Tibial artery (tissue), 4 donors: ENCODE results near the gene SDHA.
"Not testable (repeated sequence)": the region's sequence is repeated elsewhere in the genome, so short reads cannot be mapped to it uniquely, and the experiment has no call there.

Source experiments
- DNase-seq, 2 donors: peaks; one replicate each; pipeline ENCODE4 v3.0.0-alpha.2; 2019
- H3K27ac ChIP-seq, 2 donors: fragments of 200-600 bp; sonication (generic) in 1 of 2; 1 replicate in 1 of 2; 2 replicates in 1 of 2; pipeline ENCODE4 v1.5.1; 2018 to 2019; ENCODE audit warnings: mild to moderate bottlenecking in 1 of 2
- H3K27me3 ChIP-seq, 2 donors: fragments of 200-600 bp; sonication (generic) in 1 of 2; one replicate each; pipeline versions ENCODE4 v1.5.1 to v1.6.0; 2016 to 2019
- H3K36me3 ChIP-seq, 3 donors: fragments of 200-600 bp; sonication (generic) in 2 of 3; one replicate each; pipeline ENCODE4 v1.5.1; 2016 to 2019; ENCODE audit warnings: mild to moderate bottlenecking in 2 of 3
- H3K4me1 ChIP-seq, 4 donors: fragments of 200-600 bp; sonication (generic) in 2 of 4; 1 replicate in 3 of 4; 2 replicates in 1 of 4; pipeline ENCODE4 v1.5.1; 2016 to 2019
- H3K4me3 ChIP-seq, 2 donors: fragments of 200-600 bp; sonication (generic) in 1 of 2; 1 replicate in 1 of 2; 2 replicates in 1 of 2; pipeline ENCODE4 v1.5.1; 2018 to 2019; ENCODE audit warnings: mild to moderate bottlenecking in 2 of 2
- H3K9me3 ChIP-seq, 3 donors: fragments of 200-600 bp; sonication (generic) in 1 of 3; one replicate each; pipeline ENCODE4 v1.5.1; 2016 to 2019
- intact Hi-C: fragments of 100-400 bp; cut with DNase I; formaldehyde crosslinking; loops from one replicate; pipeline ENCODE4 v1.15.0; 2023; ENCODE audit warnings: low total_unique reads
- TF ChIP-seq, protein P1 (sequence below), 2 experiments: fragments of 200-600 bp in 1 of 2; fragments of 450-650 bp in 1 of 2; IDR thresholded peaks; one replicate each; pipeline ENCODE4 v1.5.1; 2017 to 2019; ENCODE audit warnings: antibody characterized with exemption in 2 of 2, mild to moderate bottlenecking in 1 of 2, moderate library complexity in 1 of 2

SDHA gene

DNA sequence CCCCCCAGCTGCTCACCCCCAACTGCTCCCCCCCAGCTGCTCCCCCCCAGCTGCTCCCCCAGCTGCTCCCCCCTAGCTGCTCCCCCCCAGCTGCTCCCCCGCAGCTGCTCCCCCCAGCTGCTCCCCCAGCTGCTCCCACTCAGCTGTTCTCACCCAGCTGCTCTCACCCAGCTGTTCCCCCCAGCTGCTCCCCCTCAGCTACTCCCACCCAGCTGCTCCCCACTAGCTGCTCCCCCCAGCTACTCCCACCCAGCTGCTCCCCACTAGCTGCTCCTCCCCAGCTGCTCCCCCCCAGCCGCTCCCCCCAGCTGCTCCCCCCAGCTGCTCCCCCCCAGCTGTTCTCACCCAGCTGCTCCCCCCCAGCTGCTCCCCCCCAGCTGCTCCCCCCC, 80.6 kb downstream of the SDHA start:
- intact Hi-C loops: no loop called here
- no peaks in the 10 kb centered on the region for H3K4me1 ChIP-seq
- DNase-seq: no peak
- H3K27me3 ChIP-seq: no peaks in the 10 kb centered on the region
- no peaks in the 10 kb centered on the region for H3K36me3 ChIP-seq
- no peak overlapping the region for H3K4me3 ChIP-seq
- TF ChIP-seq, protein P1, sequence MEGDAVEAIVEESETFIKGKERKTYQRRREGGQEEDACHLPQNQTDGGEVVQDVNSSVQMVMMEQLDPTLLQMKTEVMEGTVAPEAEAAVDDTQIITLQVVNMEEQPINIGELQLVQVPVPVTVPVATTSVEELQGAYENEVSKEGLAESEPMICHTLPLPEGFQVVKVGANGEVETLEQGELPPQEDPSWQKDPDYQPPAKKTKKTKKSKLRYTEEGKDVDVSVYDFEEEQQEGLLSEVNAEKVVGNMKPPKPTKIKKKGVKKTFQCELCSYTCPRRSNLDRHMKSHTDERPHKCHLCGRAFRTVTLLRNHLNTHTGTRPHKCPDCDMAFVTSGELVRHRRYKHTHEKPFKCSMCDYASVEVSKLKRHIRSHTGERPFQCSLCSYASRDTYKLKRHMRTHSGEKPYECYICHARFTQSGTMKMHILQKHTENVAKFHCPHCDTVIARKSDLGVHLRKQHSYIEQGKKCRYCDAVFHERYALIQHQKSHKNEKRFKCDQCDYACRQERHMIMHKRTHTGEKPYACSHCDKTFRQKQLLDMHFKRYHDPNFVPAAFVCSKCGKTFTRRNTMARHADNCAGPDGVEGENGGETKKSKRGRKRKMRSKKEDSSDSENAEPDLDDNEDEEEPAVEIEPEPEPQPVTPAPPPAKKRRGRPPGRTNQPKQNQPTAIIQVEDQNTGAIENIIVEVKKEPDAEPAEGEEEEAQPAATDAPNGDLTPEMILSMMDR (IDR thresholded peaks at IDR 0.05): no peak
- no peaks in the 10 kb centered on the region for H3K9me3 ChIP-seq
- H3K27ac ChIP-seq: no peak overlapping the region

DNA sequence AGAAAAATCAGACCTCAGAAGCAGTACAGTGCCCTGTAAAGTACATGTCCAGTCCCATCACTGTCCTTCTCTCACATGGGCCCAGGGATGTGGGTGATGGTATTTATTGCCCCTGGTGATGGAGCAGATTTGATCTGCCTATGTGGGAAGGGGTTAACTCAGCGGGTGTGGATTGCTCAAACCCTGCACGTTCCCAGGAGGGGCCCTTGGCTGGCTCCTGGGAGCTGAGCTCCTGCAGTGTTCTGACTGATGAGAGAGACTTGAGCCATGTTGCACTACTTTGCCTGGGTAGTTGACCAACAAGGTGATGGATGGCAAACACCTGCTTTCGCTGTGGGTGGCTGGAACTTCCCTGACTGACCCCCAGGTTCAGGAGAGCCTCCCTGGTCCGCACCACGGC, 81.8 kb downstream of the SDHA start:
- intact Hi-C loops, DNase-seq, H3K9me3 ChIP-seq, H3K4me1 ChIP-seq, H3K27me3 ChIP-seq, H3K4me3 ChIP-seq, H3K36me3 ChIP-seq, H3K27ac ChIP-seq: not testable (repeated sequence)

DNA sequence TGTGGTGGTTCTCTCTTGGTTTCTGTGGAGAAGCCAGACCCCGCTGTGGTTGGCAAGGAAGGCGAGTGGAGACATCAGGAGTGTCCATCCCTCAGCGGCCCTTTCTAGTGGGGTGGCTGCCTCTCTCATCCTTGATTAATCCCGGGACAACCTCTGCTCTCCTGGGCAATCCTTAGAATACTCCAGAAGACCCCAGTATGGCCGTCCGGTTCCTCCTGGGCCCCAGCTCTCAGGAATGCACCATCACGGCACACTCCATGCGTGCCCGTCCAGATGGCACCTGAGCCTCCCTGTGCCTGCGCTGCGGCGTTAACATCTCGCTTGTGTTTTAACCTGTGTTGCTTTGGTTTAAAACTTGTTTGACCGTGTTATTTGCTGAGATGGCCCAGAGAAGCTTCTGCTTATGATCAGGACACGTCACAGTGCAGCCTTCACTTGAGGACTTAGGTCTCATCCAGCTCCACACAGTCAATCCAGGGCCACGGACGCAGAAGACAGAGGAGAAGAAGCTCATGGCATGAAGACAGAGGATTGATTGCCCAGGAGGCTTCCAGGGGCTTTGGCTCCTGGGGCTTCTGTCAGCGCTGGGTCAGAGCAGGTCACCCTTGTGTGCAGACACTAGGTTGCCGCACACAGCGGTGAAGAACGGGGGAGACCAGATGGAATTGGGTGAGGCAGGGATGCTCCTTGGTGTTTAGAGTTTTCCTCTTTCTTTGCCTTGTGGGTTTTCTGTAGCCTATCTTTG, 82.7 kb downstream of the SDHA start:
- H3K27me3 ChIP-seq, DNase-seq, H3K36me3 ChIP-seq, H3K9me3 ChIP-seq, H3K4me3 ChIP-seq, H3K4me1 ChIP-seq, H3K27ac ChIP-seq, intact Hi-C loops: not testable (repeated sequence)

DNA sequence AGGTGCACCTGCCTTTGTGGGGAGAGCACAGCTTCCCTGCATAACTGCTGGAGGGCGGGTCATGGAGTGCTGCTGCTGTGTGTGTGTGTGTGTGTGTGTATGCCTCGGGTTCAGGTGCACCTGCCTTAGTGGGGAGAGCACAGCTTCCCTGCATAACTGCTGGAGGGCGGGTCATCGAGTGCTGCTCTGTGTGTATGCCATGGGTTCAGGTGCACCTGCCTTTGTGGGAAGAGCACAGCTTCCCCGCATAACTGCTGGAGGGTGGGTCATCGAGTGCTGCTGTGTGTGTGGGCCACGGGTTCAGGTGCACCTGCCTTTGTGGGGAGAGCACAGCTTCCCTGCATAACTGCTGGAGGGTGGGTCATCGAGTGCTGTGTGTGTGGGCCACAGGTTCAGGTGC, 84.3 kb downstream of the SDHA start:
- H3K27me3 ChIP-seq, DNase-seq, intact Hi-C loops, H3K27ac ChIP-seq, H3K4me3 ChIP-seq, H3K9me3 ChIP-seq, H3K4me1 ChIP-seq: not testable (repeated sequence)
- peaks cover 8 to 24% (median 15%) of the 10 kb centered on the region in 3 donors for H3K36me3 ChIP-seq

DNA sequence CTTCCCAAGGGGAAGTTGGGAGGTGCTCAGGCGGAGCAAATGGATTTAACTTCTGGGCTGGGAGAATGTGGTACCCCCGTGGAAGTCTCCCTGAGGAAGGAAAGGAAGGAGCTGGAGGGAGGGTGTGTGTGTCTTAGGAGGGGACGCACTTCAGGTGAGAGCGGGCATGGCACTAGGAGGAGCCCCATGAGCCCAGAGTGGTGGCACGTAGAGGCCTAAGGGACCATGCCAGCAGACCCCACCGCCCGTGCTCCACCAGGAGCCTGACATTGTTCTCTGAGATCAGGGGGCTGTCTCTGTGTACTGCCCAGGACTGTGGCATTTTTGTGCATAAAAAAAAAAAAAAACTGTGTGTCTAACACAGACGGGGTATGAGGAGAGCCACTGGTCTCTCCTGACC, 84.8 kb downstream of the SDHA start:
- Histone ChIP-seq H3K4me1 (no peaks in the 10 kb centered on the region), H3K27ac (no peak overlapping the region), H3K9me3 (no peaks in the 10 kb centered on the region), H3K27me3 (no peaks in the 10 kb centered on the region), H3K4me3 (no peak overlapping the region), H3K36me3 (peaks cover 10 to 29% (median 21%) of the 10 kb centered on the region in 3 donors)
- no peak for DNase-seq
- TF ChIP-seq, protein P1 (IDR thresholded peaks at IDR 0.05): no peak
- intact Hi-C loops: no loop called here

DNA sequence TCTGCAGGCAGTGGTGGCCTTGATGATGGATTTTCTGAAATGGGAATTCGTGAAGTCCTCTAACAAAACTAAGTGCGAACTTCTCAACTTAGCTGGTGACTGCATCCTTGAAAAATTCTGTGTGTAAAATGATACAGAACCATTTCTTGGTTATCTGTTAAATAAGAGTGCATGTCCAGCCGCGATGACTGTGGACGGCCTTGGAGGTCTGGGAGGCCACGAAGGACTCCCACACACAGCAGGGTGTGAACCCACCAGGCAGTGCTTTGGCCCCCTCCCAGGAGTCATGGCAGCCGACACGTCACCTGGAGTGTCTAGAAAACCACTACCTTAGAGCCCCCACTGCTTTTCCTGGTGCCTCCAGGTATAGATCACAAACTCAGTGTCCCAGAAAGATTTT, 85.6 kb downstream of the SDHA start:
- H3K9me3 ChIP-seq, H3K4me1 ChIP-seq, H3K27ac ChIP-seq, H3K4me3 ChIP-seq, intact Hi-C loops, H3K27me3 ChIP-seq: not testable (repeated sequence)
- peak in 1 of 2 donors; percentile 28 for DNase-seq
- H3K36me3 ChIP-seq: peaks cover 12 to 37% (median 21%) of the 10 kb centered on the region in 3 donors

DNA sequence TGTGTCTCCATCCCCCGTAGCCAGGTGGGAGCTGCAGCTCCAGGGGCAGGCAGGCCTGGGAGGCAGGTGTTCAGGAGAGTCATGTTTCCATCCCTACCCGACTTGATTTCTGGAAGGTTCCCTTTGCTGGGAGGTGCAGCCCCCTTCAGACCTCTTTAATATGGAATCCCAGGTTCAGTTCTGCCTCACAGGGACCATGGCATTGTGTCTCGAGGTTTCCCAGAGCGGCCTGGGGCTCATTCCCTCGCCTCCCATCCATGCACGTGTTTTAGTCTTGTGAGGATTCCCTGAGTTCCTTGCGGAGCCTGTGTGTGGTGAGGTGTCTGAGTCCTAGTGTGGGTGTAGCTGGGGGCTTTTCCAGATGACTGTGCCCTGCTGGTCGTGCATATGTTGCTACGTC, 86.9 kb downstream of the SDHA start:
- Histone ChIP-seq H3K4me1 (no peaks in the 10 kb centered on the region), H3K27me3 (no peaks in the 10 kb centered on the region), H3K27ac (no peak overlapping the region), H3K9me3 (no peaks in the 10 kb centered on the region), H3K4me3 (no peak overlapping the region), H3K36me3 (peaks cover 12 to 45% (median 21%) of the 10 kb centered on the region in 3 donors)
- DNase-seq: peak in 1 of 2 donors; percentile 33
- intact Hi-C loops: no loop called here
- TF ChIP-seq, protein P1 (IDR thresholded peaks at IDR 0.05): no peak

DNA sequence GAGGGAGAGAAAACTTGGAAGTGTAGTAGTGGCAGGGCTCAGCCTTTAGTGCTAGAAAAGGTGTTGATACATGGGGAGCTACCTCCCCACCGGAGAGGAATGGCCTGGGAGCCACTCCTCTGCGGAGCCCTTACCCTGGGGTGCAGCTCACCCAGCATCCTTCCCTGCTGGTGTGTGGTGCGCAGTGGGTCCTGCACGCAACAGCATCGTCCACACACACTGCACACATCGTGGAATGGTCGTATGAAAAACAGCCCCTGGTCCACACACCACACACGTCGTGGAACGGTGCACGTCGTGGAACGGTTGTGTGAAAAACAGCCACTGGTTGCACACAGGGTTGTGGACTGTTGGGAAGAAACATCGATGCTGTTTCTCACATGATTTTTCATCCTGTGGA, 87.3 kb downstream of the SDHA start:
- no peak overlapping the region for H3K27ac ChIP-seq
- peaks cover 12 to 49% (median 21%) of the 10 kb centered on the region in 3 donors for H3K36me3 ChIP-seq
- TF ChIP-seq, protein P1 (IDR thresholded peaks at IDR 0.05): no peak
- no peak for DNase-seq
- H3K4me1 ChIP-seq: no peaks in the 10 kb centered on the region
- no peak overlapping the region for H3K4me3 ChIP-seq
- intact Hi-C loops: no loop called here
- H3K9me3 ChIP-seq: no peaks in the 10 kb centered on the region
- no peaks in the 10 kb centered on the region for H3K27me3 ChIP-seq
